Measurements from ENCODE around the gene OPA3.
A peak's percentile ranks its signal among the peaks of the same experiment; 100 is the strongest.
"Not testable (repeated sequence)": the region's sequence is repeated elsewhere in the genome, so short reads cannot be mapped to it uniquely, and the experiment has no call there.

The OPA3 gene

DNA sequence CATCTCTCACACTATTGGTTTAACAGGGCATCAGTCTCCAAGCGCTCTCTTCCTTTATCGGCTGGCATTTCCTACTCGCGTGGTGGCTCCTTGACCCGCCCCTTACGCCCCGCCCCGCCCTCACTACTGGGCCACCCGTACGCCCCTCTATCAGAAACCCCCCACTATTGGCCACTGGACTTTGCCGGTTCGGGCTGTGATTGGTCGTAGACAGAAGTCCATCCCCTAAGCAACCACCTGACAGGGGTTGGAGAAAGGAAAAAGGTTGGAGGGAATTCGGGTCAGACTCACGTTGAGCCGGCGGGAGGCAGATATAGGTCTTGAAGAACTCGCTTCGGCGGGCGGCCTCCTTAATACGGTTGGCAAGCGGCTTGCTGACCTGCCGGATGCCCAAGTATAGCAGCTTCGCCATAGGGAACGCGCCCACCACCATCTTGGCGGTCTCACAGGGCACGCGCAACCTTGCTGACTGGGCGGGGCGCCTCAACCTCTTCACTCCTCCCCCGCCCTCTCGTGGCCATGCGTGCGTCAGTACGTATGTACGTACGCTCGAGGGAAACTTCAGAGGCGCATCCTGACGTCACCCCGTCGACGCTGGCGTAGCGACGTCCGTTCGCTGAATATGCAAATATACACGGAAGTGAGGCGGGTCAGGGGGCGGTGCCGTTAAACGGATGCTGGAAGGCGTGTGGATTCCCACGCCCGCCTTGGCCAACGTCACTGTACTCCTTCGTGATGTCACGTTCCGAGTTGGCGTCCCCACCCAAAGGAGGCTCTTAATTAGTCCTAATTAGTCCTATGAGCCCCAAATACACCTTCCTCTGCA is at the start of gene OPA3:
Gene OPA3 (minus strand): TSS at position 471 of the 826 bp plus-strand sequence. CDS start 38 bp downstream, at position 433.
- peak; percentile 99 for DNase-seq (ENCODE audit: low spot score)

DNA sequence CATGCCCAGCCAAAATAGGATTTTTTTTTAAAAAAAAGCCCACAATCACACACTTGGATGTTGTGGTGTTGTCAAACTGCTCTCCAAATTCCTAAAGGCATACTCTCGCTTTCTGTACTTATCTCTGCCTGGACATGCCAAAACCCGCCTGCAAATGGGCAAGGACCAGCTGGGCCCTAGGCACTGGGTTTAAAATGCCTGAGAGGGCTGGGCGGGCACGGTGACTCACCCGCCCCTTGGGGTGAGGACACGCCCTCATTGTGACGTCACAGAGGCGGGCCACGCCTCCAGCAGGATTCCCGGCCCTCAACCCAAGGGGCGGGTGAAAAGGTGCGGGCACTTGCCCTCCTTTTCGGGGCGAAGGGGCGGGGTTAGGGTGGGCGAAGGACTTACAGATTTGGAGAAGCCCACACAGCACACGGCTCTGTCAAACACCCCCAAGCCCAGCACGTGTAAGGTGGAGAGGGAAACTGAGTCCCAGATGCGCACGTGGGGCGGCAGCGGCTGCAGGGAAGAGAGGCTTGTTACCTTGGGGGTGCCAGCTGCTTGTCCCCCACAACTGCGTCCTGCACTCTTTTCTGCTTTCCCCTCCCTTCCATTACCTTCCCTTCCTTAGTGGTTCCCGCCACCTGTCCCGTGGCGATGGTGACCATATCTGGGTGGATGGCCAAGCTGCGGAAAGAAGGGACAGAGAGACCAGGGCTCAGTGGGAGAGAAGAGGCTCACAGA is 48.0 kb upstream of the OPA3 start:
- peak; percentile 54 for DNase-seq (ENCODE audit: low spot score)

DNA sequence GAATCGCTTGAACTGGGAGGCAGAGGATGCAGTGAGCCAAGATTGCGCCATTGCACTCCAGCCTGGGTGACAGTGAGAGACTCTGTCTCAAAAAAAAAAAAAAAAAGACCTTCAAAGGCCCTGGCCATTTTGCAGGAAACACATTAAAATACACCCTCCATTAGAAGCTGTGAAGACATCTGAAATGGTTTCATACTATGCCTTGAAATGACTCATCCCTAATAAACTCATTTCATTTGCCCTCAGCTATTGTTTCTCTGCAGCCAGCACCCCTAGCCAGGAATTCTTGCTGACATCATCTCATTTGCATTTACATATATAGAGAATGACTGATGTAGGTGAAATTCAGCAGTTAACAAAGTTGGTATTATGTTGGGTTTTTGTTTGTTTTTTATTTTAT is 45.9 kb upstream of the OPA3 start:
- DNase-seq (ENCODE audit: low spot score): peak; percentile 66

DNA sequence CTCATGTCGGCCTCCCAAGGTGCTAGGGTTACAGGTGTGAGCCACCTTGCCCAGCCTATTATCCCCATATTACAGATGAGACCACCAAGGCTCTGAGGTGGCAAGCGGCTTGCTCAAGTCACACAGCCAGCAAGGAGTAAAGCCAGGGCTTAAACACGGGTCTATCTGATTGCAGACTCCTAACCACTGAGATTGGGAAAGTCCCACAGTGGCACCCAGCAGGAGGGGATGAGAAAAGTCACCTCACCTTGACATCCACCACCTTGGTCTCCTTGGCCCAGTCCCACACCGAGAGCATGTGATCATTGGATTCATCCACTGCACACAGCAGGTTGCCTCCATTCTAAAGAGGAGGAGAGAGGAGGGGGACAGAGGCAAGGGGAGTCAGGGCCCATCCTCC is 45.1 kb upstream of the OPA3 start:
- DNase-seq (ENCODE audit: low spot score): no peak

GRCh38 chr19:45628219-45628618 is 43.6 kb upstream of the OPA3 start:
- not testable (repeated sequence) for DNase-seq (ENCODE audit: low spot score)

DNA sequence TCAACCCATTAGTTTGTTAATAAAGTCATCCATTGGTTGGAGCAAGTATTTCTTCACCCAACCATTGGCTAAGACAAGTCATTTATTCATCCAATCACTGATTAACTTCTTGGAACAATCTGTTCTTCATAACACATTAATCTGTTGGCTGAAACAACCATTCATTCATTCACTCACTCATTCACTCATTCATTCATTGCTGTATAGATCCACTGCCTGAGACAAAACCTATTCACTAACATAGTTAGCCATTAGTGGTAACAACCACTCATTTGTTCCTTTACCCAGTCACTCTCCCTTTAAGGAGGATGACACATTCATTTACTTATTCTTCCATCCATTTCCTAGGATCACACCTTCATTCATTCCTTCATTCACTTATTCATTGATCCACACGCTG is 39.4 kb upstream of the OPA3 start:
- no peak for DNase-seq (ENCODE audit: low spot score)

- DNase-seq (ENCODE audit: low spot score): no peak
Measured at GRCh38 chr19:45621976-45622503, 37.4 kb upstream of the OPA3 start.

GRCh38 chr19:45621389-45621788 is 36.8 kb upstream of the OPA3 start:
- no peak for DNase-seq (ENCODE audit: low spot score)

DNA sequence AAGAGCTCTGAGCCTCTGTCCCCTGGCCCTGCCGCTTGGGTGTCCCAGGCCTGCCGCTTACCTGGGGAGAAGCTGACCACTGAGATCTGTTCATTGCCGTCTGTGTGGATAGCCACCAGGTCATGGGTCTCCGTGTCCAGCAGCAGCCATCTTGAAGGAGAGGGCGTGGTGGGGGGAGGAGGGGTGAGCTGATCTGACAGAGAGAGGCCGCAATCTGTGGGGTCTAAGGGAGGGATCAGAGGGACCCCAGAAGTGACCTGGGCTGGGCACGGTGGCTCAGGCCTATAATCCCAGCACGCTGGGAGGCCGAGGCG is 32.1 kb upstream of the OPA3 start:
- no peak for DNase-seq (ENCODE audit: low spot score)

DNA sequence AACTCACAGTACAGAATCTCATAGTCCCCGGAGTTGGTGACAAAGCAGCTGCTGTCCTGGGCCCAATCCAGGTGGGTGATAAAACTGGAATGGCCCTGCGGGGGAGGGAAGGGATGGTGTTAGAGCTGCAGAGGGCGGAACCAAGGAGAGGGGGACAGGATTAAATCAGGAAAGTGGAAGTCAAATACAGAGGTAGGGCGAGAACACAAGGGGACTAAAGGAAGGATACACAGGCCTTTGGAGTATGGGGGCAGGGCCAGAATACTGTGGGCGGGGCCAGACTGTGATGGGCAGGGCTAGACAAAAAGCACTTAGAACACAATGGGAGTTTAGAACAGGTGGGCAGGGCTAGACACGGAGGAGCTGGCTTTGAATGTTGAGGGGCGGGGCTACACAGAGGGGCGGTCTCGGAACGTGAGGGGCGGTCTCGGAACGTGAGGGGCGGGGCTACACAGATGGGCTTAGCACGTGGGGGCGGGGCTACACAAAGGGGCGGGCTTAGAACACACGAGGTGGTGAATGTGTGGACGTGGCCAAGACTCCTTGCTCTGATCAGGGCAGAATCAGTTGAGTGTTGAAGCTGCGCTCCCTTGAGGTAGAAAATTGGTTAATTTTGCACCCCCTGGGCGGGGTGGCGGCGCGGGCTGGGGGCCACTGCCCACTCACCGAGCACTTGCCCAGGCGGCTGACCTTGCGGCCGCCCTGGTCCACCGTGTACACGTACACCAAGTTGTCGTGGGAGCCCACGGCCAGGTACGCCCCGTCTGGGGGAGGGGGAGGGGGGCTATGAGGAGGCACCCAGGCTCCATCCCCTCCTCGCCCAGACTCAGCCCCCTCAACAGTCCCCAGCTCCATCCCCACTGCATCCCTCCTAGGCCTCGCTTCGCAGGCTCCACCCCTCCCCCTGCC is 31.4 kb upstream of the OPA3 start:
- DNase-seq (ENCODE audit: low spot score): peak; percentile 86

- DNase-seq (ENCODE audit: low spot score): not testable (repeated sequence)
Measured at GRCh38 chr19:45615056-45615455, 30.5 kb upstream of the OPA3 start.

GRCh38 chr19:45613926-45614725 is 29.5 kb upstream of the OPA3 start:
- peak; percentile 88 for DNase-seq (ENCODE audit: low spot score)

DNA sequence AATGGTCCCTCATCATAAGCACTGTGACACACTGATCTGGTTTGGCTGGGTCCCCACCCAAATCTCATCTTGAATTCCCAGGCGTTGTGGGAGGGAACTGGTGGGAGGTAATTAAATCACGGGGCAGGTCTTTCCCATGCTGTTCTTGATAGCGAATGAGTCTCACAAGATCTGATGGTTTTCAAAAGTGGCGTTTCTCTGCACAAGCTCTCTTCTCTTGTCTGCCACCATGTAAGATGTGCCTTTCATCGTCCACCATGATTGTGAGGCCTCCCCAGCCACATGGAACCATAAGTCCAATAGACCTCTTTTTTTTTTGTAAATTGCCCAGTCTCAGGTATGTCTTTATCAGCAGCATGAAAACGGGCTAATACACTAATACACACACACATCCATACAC is 24.3 kb upstream of the OPA3 start:
- DNase-seq (ENCODE audit: low spot score): no peak

DNA sequence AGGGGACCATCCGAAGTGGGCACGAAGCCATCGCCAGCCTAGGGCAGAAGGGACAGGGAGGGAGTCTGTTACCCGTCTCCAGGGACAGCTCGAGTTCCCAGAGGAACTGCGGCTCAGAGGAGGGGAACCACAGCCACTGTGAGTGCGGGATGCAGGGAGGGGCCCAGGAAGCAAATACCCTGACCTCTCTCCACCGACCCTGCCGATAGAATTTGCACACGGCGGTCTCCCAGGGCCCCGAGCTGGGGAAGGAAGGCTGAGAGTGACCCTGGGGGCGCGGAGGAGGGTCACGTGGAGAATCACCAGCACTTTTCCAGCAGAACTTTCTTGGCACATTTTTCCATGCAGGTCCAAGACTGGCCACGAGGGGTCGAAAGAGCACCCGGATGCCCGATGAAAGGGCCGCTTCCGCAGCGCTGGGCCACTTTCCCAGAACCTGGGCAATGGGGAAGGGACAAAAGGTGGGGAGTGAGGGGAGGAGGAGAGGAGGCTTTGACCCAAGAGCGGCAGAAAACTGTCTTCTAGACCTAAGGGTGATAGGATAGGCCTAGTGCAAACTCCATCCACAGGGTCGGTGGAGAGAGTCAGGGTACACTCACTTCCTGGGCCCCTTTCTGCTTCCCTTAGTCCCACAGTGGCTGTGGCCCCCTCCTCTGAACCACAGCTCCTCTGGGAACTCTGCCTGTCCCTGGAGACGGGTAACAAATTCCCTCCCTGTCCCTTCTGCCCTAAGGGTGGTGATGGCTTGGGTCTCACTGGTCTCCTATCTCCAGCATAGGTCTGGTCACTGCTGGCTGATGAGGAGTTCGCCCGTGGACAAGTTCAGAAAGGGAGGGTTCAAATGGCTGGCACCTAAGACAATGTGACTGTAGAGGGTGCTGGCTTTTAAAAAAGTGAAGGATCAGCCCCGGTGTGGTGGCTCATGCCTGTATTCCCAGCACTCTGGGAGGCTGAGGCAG is 22.7 kb upstream of the OPA3 start:
- peak; percentile 35 for DNase-seq (ENCODE audit: low spot score)

GRCh38 chr19:45601524-45602374 is 17.1 kb upstream of the OPA3 start, which contains the start of gene GPR4:
GPR4 (minus strand) TSS chr19:45602212; CDS start chr19:45591866, 10,346 bp downstream.
- DNase-seq (ENCODE audit: low spot score): no peak

- DNase-seq (ENCODE audit: low spot score): no peak
Measured at GRCh38 chr19:45601115-45601514, 16.5 kb upstream of the OPA3 start.

GRCh38 chr19:45600340-45600885 is 15.8 kb upstream of the OPA3 start:
- no peak for DNase-seq (ENCODE audit: low spot score)

DNA sequence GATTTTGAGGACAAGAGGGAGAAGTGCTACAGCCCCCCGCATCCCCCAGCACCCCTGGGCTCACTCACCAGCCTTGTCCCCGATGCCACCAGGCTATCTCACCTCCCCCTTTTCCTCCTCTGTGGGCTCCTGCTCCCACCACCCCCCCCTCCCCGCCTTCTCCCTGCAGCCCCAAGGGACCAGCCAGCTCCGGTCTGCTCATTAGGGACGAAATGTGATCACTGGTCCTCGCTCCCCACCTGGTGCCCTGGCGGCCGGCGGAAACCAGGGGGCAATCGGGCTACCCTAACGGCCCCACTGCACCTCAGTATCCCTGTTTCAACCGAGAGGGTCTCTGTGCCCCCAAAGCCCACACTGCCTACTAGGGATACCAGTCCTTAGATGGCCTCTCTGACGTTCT is 14.7 kb upstream of the OPA3 start:
- DNase-seq (ENCODE audit: low spot score): no peak
